Progenitor cell of endocrine pancreas (in vitro differentiated cells): ENCODE results near the gene ZC3H13. TPM values are rescaled to one million over a fixed set of nuclear protein-coding genes. Genes with fewer than 3 reads are reported as not detected.

Experiments
- DNase-seq: peaks from one replicate; pipeline ENCODE4 v3.0.0; 2021; ENCODE audit warnings: low spot score; ENCODE audit not compliant: unreplicated experiment
- H3K27ac Mint-ChIP-seq: 2 replicates; pipeline ENCODE4 v1.8.0; 2021; ENCODE audit warnings: mild to moderate bottlenecking, moderate library complexity, mixed read lengths
- H3K27me3 Mint-ChIP-seq: 2 replicates; pipeline ENCODE4 v1.8.0; 2021; ENCODE audit warnings: mixed read lengths
- H3K36me3 Mint-ChIP-seq: 2 replicates; pipeline ENCODE4 v1.8.0; 2022; ENCODE audit warnings: mixed read lengths; ENCODE audit not compliant: insufficient read depth
- H3K4me1 Mint-ChIP-seq: 2 replicates; pipeline ENCODE4 v1.8.0; 2021; ENCODE audit warnings: low read depth, mixed read lengths
- H3K4me3 Mint-ChIP-seq: 2 replicates; pipeline ENCODE4 v1.8.0; 2021; ENCODE audit warnings: low read depth, mild to moderate bottlenecking, moderate library complexity, mixed read lengths
- H3K9me3 Mint-ChIP-seq: 2 replicates; pipeline ENCODE4 v1.8.0; 2021; ENCODE audit warnings: low read depth, mixed read lengths
- CTCF ChIP-seq: fragments of 200-600 bp; sonication (generic); IDR thresholded peaks from one replicate; pipeline ENCODE4 v1.5.0; 2021; ENCODE audit warnings: antibody characterized with exemption, mild to moderate bottlenecking; ENCODE audit not compliant: unreplicated experiment
- total RNA-seq: library from RNA; stranded (reverse); gene quantifications from 2 replicates; pipeline ENCODE4 v1.2.1, GENCODE V29; 2021

ZC3H13 gene
- total RNA-seq, 1 donor from 2014 or later: 65.9 TPM

DNA sequence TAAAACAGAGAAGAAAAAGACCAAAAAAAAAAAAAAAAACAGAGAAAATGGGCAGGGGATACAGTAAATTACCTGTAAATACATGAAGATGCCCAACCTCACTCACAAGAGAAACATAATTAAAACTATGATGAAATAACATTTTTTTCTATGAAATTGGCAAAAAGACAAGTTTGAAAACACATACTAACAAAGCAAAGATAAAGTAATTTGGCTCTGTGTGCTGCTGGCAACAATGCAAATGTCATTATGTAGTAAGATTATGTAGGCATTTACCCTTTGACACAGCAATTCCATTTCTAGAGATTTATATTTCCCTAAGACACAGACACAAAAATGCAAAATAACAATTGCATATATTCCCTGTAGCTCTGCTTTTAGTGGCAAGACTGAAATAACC lies 20.2 kb downstream of the ZC3H13 start:
- H3K27ac Mint-ChIP-seq: no peak overlapping the region
- H3K4me1 Mint-ChIP-seq: peaks cover 2% of the 10 kb centered on the region
- H3K36me3 Mint-ChIP-seq: peaks cover 64% of the 10 kb centered on the region
- peaks cover 34% of the 10 kb centered on the region for H3K9me3 Mint-ChIP-seq
- no peak for DNase-seq
- TF ChIP-seq CTCF: no peak
- no peaks in the 10 kb centered on the region for H3K27me3 Mint-ChIP-seq
- H3K4me3 Mint-ChIP-seq: no peak overlapping the region

- DNase-seq: no peak
- Mint-ChIP-seq H3K4me1 (peaks cover 2% of the 10 kb centered on the region), H3K27me3 (no peaks in the 10 kb centered on the region), H3K36me3 (peaks cover 64% of the 10 kb centered on the region), H3K27ac (no peak overlapping the region), H3K4me3 (no peak overlapping the region), H3K9me3 (peaks cover 34% of the 10 kb centered on the region)
- TF ChIP-seq CTCF: no peak
These were observed 20.8 kb downstream of the ZC3H13 start for GRCh38 chr13:46031581-46032263.

DNA sequence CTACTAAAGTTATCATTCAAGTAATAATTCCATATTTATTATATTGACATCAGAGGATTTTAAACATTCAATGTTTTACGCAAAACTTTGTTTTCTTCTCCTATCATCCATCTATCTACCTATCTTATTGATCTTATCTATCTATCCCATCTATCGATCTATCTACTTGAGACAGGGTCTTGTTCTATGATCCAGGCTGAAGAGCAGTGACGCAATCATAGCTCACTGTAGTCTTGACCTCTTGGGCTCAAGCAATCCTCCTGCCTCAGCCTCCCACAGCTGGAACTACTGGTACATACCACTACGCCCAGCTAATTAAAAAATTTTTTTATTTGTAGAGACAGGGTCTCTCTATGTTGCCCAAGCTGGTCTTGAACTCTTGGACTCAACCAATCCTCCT lies 27.4 kb downstream of the ZC3H13 start:
- no peak for TF ChIP-seq CTCF
- no peaks in the 10 kb centered on the region for H3K27me3 Mint-ChIP-seq
- no peak overlapping the region for H3K27ac Mint-ChIP-seq

DNA sequence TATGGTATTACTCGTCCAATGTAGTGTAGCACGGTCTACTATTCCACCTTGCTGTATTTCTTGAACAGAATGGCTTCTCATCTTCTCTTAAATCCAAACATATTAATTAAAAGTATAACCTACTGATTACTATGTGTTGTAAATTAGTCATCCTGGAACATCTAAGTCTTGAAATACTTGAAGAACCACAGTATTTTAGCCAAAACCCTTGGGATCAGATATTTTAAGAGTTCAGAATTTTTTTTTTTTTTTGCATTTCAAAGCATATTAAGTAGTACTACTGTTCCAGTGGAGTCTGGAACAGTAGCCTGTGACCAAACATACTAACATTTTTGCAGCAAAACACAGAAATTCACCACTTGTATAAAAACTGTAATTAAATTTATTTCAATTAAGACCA lies 30.1 kb downstream of the ZC3H13 start:
- Mint-ChIP-seq H3K4me3 (no peak overlapping the region), H3K27me3 (no peaks in the 10 kb centered on the region), H3K4me1 (peaks cover 7% of the 10 kb centered on the region), H3K27ac (no peak overlapping the region), H3K9me3 (no peaks in the 10 kb centered on the region), H3K36me3 (peaks cover 6% of the 10 kb centered on the region)
- DNase-seq: no peak
- no peak for TF ChIP-seq CTCF

More for the DNA sequence above, 27.4 kb downstream of the ZC3H13 start:
- peaks cover 9% of the 10 kb centered on the region for H3K4me1 Mint-ChIP-seq
- H3K9me3 Mint-ChIP-seq: peaks cover 8% of the 10 kb centered on the region
- H3K4me3 Mint-ChIP-seq: no peak overlapping the region
- peaks cover 22% of the 10 kb centered on the region for H3K36me3 Mint-ChIP-seq
- DNase-seq: no peak

DNA sequence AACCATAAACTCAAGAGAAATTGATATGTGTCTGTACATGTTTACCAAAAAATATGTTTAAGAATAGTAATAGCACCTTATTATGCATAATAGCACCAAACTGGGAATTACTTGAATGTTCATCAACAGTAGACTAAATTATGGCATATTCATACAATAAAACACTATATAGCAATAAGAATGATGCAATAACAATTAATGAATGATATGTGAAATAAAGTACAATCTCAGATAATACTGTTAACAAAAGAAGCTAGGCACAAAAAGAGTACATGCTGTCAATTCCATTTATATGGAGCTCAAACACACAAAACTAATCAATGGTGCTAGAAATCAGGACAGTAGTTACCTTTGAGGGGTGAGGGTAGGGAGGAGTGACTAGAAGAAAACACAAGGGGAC lies 36.3 kb downstream of the ZC3H13 start:
- H3K4me1 Mint-ChIP-seq: no peaks in the 10 kb centered on the region
- H3K9me3 Mint-ChIP-seq: no peaks in the 10 kb centered on the region
- peaks cover 13% of the 10 kb centered on the region for H3K36me3 Mint-ChIP-seq
- no peak overlapping the region for H3K4me3 Mint-ChIP-seq
- peak overlapping the region; percentile 47 for H3K27ac Mint-ChIP-seq
- no peaks in the 10 kb centered on the region for H3K27me3 Mint-ChIP-seq
- DNase-seq: no peak
- TF ChIP-seq CTCF: no peak
